Measurements from ENCODE around the gene OAS3.

DNA sequence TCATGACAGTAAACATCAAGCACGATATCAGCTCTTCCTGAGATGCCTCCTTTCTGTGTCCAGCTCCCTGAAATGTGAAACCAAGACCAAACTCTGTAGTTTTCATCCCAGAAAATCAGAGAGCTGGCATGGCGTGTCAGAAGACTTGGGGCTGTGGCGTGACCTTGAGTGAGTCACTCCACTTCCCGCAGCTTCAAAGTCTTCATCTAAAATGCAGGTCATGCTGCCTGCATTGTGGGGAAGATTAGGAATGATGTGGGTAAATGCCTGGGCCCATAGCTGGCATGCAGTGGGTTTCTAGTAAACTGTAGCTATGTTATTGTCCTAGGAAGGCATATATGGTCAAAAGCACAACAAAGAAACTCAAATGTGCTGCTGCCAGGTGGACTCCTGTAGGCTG lies 68.9 kb downstream of the OAS3 start:
- TF ChIP-seq, protein P1, sequence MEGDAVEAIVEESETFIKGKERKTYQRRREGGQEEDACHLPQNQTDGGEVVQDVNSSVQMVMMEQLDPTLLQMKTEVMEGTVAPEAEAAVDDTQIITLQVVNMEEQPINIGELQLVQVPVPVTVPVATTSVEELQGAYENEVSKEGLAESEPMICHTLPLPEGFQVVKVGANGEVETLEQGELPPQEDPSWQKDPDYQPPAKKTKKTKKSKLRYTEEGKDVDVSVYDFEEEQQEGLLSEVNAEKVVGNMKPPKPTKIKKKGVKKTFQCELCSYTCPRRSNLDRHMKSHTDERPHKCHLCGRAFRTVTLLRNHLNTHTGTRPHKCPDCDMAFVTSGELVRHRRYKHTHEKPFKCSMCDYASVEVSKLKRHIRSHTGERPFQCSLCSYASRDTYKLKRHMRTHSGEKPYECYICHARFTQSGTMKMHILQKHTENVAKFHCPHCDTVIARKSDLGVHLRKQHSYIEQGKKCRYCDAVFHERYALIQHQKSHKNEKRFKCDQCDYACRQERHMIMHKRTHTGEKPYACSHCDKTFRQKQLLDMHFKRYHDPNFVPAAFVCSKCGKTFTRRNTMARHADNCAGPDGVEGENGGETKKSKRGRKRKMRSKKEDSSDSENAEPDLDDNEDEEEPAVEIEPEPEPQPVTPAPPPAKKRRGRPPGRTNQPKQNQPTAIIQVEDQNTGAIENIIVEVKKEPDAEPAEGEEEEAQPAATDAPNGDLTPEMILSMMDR (IDR thresholded peaks at IDR 0.05; ENCODE audit: low read depth, low read length, missing input control): no peak
- TF ChIP-seq, protein P2, sequence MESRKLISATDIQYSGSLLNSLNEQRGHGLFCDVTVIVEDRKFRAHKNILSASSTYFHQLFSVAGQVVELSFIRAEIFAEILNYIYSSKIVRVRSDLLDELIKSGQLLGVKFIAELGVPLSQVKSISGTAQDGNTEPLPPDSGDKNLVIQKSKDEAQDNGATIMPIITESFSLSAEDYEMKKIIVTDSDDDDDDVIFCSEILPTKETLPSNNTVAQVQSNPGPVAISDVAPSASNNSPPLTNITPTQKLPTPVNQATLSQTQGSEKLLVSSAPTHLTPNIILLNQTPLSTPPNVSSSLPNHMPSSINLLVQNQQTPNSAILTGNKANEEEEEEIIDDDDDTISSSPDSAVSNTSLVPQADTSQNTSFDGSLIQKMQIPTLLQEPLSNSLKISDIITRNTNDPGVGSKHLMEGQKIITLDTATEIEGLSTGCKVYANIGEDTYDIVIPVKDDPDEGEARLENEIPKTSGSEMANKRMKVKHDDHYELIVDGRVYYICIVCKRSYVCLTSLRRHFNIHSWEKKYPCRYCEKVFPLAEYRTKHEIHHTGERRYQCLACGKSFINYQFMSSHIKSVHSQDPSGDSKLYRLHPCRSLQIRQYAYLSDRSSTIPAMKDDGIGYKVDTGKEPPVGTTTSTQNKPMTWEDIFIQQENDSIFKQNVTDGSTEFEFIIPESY (IDR thresholded peaks at IDR 0.05): no peak
- TF ChIP-seq RXRA (IDR thresholded peaks at IDR 0.05): no peak
